Stomach (tissue), 9 donors: ENCODE results near the gene NPTX1. TPM values are rescaled to one million over a fixed set of nuclear protein-coding genes. Genes with fewer than 3 reads are reported as not detected.
A peak's percentile ranks its signal among the peaks of the same experiment; 100 is the strongest.

Experiments used
- DNase-seq, 2 donors: peaks; one replicate each; pipeline versions ENCODE4 v3.0.0 to v3.0.0-alpha.2; 2013 to 2019
- H3K27ac ChIP-seq, 5 donors: fragments of 200-600 bp in 4 of 5; sonication (generic) in 4 of 5; one replicate each; pipeline ENCODE4 v1.5.1; 2013 to 2019; ENCODE audit warnings: mild to moderate bottlenecking in 1 of 5, moderate library complexity in 1 of 5
- H3K27me3 ChIP-seq, 3 donors: fragments of 200-600 bp; sonication (generic); one replicate each; pipeline ENCODE4 v1.5.1; 2017 to 2019; ENCODE audit warnings: mixed run types in 1 of 3
- H3K36me3 ChIP-seq, 4 donors: fragments of 200-600 bp; sonication (generic); 1 replicate in 3 of 4; 2 replicates in 1 of 4; pipeline ENCODE4 v1.5.1; 2016 to 2019
- H3K4me1 ChIP-seq, 4 donors: fragments of 200-600 bp; sonication (generic); one replicate each; pipeline ENCODE4 v1.5.1; 2016 to 2019
- H3K4me3 ChIP-seq, 4 donors: fragments of 200-600 bp; sonication (generic) in 3 of 4; one replicate each; pipeline ENCODE4 v1.5.1; 2016 to 2019; ENCODE audit warnings: mild to moderate bottlenecking in 1 of 4
- H3K9me3 ChIP-seq, 4 donors: fragments of 200-600 bp; sonication (generic); one replicate each; pipeline ENCODE4 v1.5.1; 2016 to 2019
- EP300 ChIP-seq: sonication (generic); formaldehyde crosslinking; IDR thresholded peaks from one replicate; pipeline ENCODE4 v1.6.1; 2017; ENCODE audit warnings: antibody characterized with exemption
- POLR2A ChIP-seq, 4 donors: fragments of 450-650 bp; IDR thresholded peaks; one replicate each; pipeline ENCODE4 v1.6.1; 2016; ENCODE audit warnings: antibody characterized with exemption in 4 of 4, control low read depth in 2 of 4, mild to moderate bottlenecking in 1 of 4, moderate library complexity in 1 of 4
- POLR2AphosphoS5 ChIP-seq, 3 donors: sonication (generic); formaldehyde crosslinking; IDR thresholded peaks; one replicate each; pipeline ENCODE4 v1.6.1; 2016; ENCODE audit warnings: antibody characterized with exemption in 3 of 3
- WGBS, 5 donors: extraction: QIAGEN DNeasy Blood & Tissue Kit in 3 of 5; methylation state at CpG; one replicate each; pipeline versions ENCODE4 v1.1.5 to v1.1.7; 2013 to 2018; 5-methylcytosine and 5-hydroxymethylcytosine counted together
- intact Hi-C: fragments of 100-400 bp; cut with DNase I; formaldehyde crosslinking; loops from one replicate; pipeline ENCODE4 v1.15.1; 2023; ENCODE audit warnings: low total_unique reads
- polyA plus RNA-seq, 3 donors: library from polyadenylated mRNA; stranded (reverse); fragments of 200-250 nt; gene quantifications; one replicate each; pipeline ENCODE4 v1.2.3, GENCODE V29; 2013
- total RNA-seq, 5 donors: library from RNA; depleted of rRNA; stranded (reverse); fragments of >200 nt; gene quantifications; one replicate each; pipeline versions ENCODE4 v1.1.0 to v1.2.3, GENCODE V29; 2014 to 2016
- TF ChIP-seq, protein P1 (sequence below), 7 experiments: fragments of 450-650 bp in 4 of 7; fragments of 200-600 bp in 3 of 7; sonication (generic) in 3 of 7; IDR thresholded peaks; one replicate each; pipeline ENCODE4 v1.5.1; 2016 to 2019; ENCODE audit warnings: antibody characterized with exemption in 7 of 7, control low read depth in 2 of 7, mild to moderate bottlenecking in 1 of 7
- donor health status: healthy with polysubstance abuse.
- donor health status: Bipolar disorder and iron deficiency.
- donor health status: healthy.

NPTX1 gene
- total and polyA plus RNA-seq, 8 donors, result 0.31 to 9.3 (median 2.0) TPM; not detected in 1

DNA sequence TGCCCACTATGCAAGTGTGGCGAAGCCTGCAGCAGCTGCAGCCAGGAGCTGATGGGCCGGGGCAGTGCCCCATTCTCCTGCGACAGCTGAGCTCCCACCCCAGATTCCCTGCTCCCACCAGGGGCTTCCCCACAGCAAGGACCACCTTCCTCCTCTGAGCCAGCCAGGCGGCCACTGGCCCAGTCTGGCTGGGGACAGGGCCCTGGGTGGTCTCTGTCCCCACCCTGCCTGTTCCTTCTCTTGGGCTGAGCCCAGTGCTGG is 5.6 kb upstream of the NPTX1 start:
- Histone ChIP-seq H3K36me3 (no peaks in the 10 kb centered on the region), H3K27ac (no peak overlapping the region), H3K4me3 (no peak overlapping the region), H3K27me3 (peaks cover 18 to 98% (median 72%) of the 10 kb centered on the region in 3 donors), H3K9me3 (peaks cover 2 to 5% (median 4%) of the 10 kb centered on the region in 4 donors), H3K4me1 (peaks cover 17 to 28% (median 26%) of the 10 kb centered on the region in 4 donors)
- WGBS, 5 donors, result 73 to 89% (median 81%) methylated on average over 3 to 4 of the region's 4 CpGs
- intact Hi-C loops, result no loop called here
- TF ChIP-seq, protein P1, sequence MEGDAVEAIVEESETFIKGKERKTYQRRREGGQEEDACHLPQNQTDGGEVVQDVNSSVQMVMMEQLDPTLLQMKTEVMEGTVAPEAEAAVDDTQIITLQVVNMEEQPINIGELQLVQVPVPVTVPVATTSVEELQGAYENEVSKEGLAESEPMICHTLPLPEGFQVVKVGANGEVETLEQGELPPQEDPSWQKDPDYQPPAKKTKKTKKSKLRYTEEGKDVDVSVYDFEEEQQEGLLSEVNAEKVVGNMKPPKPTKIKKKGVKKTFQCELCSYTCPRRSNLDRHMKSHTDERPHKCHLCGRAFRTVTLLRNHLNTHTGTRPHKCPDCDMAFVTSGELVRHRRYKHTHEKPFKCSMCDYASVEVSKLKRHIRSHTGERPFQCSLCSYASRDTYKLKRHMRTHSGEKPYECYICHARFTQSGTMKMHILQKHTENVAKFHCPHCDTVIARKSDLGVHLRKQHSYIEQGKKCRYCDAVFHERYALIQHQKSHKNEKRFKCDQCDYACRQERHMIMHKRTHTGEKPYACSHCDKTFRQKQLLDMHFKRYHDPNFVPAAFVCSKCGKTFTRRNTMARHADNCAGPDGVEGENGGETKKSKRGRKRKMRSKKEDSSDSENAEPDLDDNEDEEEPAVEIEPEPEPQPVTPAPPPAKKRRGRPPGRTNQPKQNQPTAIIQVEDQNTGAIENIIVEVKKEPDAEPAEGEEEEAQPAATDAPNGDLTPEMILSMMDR (IDR thresholded peaks at IDR 0.05), result no peak
- TF ChIP-seq EP300 (no peak), POLR2A (IDR thresholded peaks at IDR 0.05) (no peak), POLR2AphosphoS5 (IDR thresholded peaks at IDR 0.05) (no peak)
- no peak for DNase-seq

DNA sequence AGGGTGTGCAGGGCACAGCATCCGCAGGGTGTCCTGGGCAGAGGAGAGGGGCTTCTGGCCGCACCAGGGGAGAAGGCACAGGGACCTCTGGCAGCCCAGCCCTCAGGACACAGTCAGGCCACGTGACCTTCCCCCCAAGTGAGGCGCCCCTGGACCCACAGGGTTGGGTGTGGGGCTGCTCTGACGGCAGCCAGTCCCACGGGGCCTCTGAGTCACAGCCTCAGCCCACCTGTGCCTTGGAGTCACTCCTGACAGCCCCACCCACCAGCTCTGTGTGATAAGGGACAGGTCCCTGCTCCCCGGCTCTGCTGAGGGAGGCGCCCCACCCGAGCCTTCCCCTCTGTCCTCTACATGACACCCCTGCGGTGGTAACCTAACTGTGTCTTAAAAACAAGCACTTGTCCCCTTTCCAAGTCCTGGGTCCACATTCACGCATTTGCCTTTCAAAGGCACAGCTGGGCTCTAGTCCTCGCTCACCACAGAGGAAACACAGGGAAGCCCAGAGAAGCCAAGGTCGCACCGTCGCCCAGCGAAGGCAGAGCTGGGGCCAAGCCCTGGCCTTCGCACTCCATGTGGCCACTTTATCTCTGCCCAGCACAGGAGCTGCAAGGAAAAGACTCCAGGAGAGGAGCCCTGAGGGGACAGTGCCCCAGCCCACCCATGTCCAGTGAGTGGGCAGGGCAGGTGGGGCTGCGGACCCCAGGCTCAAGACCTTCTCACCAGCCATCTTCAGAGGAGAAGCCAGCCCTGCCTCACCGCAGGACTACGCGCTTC is 5.1 kb upstream of the NPTX1 start:
- Histone ChIP-seq H3K27ac (no peak overlapping the region), H3K9me3 (no peaks in the 10 kb centered on the region), H3K36me3 (no peaks in the 10 kb centered on the region), H3K4me1 (peaks cover 22 to 33% (median 31%) of the 10 kb centered on the region in 4 donors), H3K27me3 (peaks cover 19 to 98% (median 72%) of the 10 kb centered on the region in 3 donors), H3K4me3 (no peak overlapping the region)
- 28 to 47% (median 36%) methylated on average over 19 to 21 of the region's 21 CpGs for WGBS, 5 donors
- no peak for TF ChIP-seq POLR2AphosphoS5 (IDR thresholded peaks at IDR 0.05)
- TF ChIP-seq EP300, result no peak
- TF ChIP-seq POLR2A (IDR thresholded peaks at IDR 0.05), result no peak
- TF ChIP-seq, protein P1 (IDR thresholded peaks at IDR 0.05), result no peak
- intact Hi-C loops, result no loop called here
- peak; percentile 38 to 62 for DNase-seq

DNA sequence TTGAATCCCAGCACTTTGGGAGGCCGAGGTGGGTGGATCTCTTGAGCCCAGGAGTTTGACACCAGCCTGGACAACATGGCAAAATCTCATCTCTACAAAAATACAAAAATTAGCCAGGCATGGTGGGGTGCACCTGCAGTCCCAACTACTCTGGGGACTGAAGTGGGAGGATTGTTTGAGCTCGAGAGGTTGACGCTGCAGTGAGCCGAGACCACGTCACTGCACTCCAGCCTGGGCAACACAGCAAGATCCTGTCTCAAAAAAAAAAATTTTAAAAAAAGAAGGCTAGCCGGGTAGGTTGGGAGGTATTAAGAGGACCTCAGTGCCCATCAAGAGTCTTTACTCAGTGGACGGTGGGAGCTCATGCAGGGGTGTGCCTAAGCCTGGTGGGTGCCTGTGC is 3.8 kb upstream of the NPTX1 start:
- Histone ChIP-seq H3K9me3 (no peaks in the 10 kb centered on the region), H3K4me1 (peaks cover 35 to 44% (median 43%) of the 10 kb centered on the region in 4 donors), H3K4me3 (no peak overlapping the region), H3K27me3 (peaks cover 19 to 98% (median 74%) of the 10 kb centered on the region in 3 donors), H3K27ac (no peak overlapping the region), H3K36me3 (no peaks in the 10 kb centered on the region)
- TF ChIP-seq POLR2AphosphoS5 (IDR thresholded peaks at IDR 0.05) (no peak), EP300 (no peak), POLR2A (IDR thresholded peaks at IDR 0.05) (no peak)
- TF ChIP-seq, protein P1 (IDR thresholded peaks at IDR 0.05), result no peak
- DNase-seq, result no peak
- 77 to 90% (median 87%) methylated on average over 7 of the region's 7 CpGs for WGBS, 5 donors
- intact Hi-C loops, result no loop called here

DNA sequence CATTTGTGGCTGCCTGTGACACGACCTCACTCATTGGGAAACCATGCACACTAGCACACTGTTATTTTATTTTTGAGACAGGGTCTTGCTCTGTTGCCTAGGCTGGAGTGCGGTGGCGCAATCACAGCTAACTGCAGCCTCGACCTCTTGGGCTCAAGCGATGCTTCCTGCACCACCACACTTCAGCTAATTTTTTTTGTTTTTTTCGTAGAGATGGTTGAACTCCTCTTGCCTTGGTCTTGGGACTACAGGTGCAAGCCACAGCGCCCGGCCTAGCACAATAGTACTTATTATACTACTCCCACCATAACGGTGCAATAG is 2.8 kb upstream of the NPTX1 start:
- Histone ChIP-seq H3K9me3 (no peaks in the 10 kb centered on the region), H3K27ac (no peak overlapping the region), H3K4me1 (peaks cover 43 to 55% (median 53%) of the 10 kb centered on the region in 4 donors), H3K27me3 (peaks cover 19 to 100% (median 85%) of the 10 kb centered on the region in 3 donors), H3K4me3 (no peak overlapping the region), H3K36me3 (no peaks in the 10 kb centered on the region)
- 47 to 62% (median 55%) methylated on average over 9 of the region's 9 CpGs for WGBS, 5 donors
- intact Hi-C loops, result no loop called here
- no peak for DNase-seq
- TF ChIP-seq, protein P1 (IDR thresholded peaks at IDR 0.05), result no peak
- TF ChIP-seq POLR2AphosphoS5 (IDR thresholded peaks at IDR 0.05) (no peak), EP300 (no peak), POLR2A (IDR thresholded peaks at IDR 0.05) (no peak)
